GM23248 (cell line): ENCODE measurements around the gene SPON2. TPM values are rescaled to one million over a fixed set of nuclear protein-coding genes. Genes with fewer than 3 reads are reported as not detected.
"Not testable (repeated sequence)": the region's sequence is repeated elsewhere in the genome, so short reads cannot be mapped to it uniquely, and the experiment has no call there.

ENCODE experiments used
- DNase-seq: peaks from one replicate; pipeline ENCODE4 v3.0.0-alpha.2; 2015
- H2AFZ ChIP-seq: fragments of 200-600 bp; sonication (generic); 2 replicates; pipeline ENCODE4 v1.6.1; 2016; ENCODE audit warnings: antibody characterized with exemption
- H3F3A ChIP-seq: fragments of 200-600 bp; sonication (generic); 2 replicates; pipeline ENCODE4 v1.6.1; 2016; ENCODE audit warnings: mild to moderate bottlenecking, antibody characterized with exemption, mixed run types; ENCODE audit not compliant: insufficient read depth
- H3K27ac ChIP-seq: fragments of 200-600 bp; sonication (generic); 2 replicates; pipeline ENCODE4 v1.5.1; 2016; ENCODE audit warnings: mild to moderate bottlenecking
- H3K27me3 ChIP-seq: fragments of 200-600 bp; sonication (generic); replicated peaks from 2 replicates; pipeline ENCODE4 v1.6.1; 2016; ENCODE audit warnings: mild to moderate bottlenecking; ENCODE audit not compliant: insufficient read depth
- H3K36me3 ChIP-seq: fragments of 200-600 bp; sonication (generic); 2 replicates; pipeline ENCODE4 v1.6.1; 2016; ENCODE audit warnings: low read depth, mild to moderate bottlenecking
- H3K4me1 ChIP-seq: fragments of 200-600 bp; sonication (generic); 2 replicates; pipeline ENCODE4 v1.6.1; 2016; ENCODE audit warnings: mild to moderate bottlenecking; ENCODE audit not compliant: insufficient read depth
- H3K4me2 ChIP-seq: fragments of 200-600 bp; sonication (generic); one replicate; pipeline ENCODE4 v1.6.1; 2016; ENCODE audit warnings: mild to moderate bottlenecking; ENCODE audit not compliant: unreplicated experiment
- H3K4me3 ChIP-seq: fragments of 200-600 bp; sonication (generic); 2 replicates; pipeline ENCODE4 v1.5.1; 2016; ENCODE audit warnings: mild to moderate bottlenecking
- H3K79me2 ChIP-seq: fragments of 200-600 bp; sonication (generic); 2 replicates; pipeline ENCODE4 v1.6.1; 2016; ENCODE audit warnings: mild to moderate bottlenecking; ENCODE audit not compliant: insufficient read depth
- H3K9ac ChIP-seq: fragments of 200-600 bp; sonication (generic); 2 replicates; pipeline ENCODE4 v1.6.1; 2016; ENCODE audit warnings: mild to moderate bottlenecking
- H3K9me2 ChIP-seq: fragments of 200-600 bp; sonication (generic); 2 replicates; pipeline ENCODE4 v1.6.1; 2016; ENCODE audit warnings: mixed run types, mild to moderate bottlenecking, moderate library complexity; ENCODE audit not compliant: insufficient read depth
- H3K9me3 ChIP-seq: fragments of 200-600 bp; sonication (generic); one replicate; pipeline ENCODE4 v1.6.1; 2017; ENCODE audit warnings: low read depth
- H4K20me1 ChIP-seq: fragments of 200-600 bp; sonication (generic); 2 replicates; pipeline ENCODE4 v1.6.0; 2016; ENCODE audit not compliant: insufficient read depth
- EZH2 ChIP-seq: fragments of 200-600 bp; sonication (generic); IDR thresholded peaks from 2 replicates; pipeline ENCODE4 v1.6.1; 2018; ENCODE audit warnings: antibody characterized with exemption, mild to moderate bottlenecking; ENCODE audit not compliant: insufficient read depth, poor library complexity, severe bottlenecking
- EZH2phosphoT487 ChIP-seq: fragments of 200-600 bp; sonication (generic); IDR thresholded peaks from 2 replicates; pipeline ENCODE4 v1.6.1; 2018; ENCODE audit warnings: antibody characterized with exemption, moderate library complexity, mild to moderate bottlenecking, low read depth; ENCODE audit not compliant: insufficient read depth
- WGBS, 2 experiments: methylation state at CpG; one replicate each; pipeline ENCODE4 v1.1.6; 2015 to 2017; ENCODE audit warnings: low lambda C conversion rate in 2 of 2, low coverage in 1 of 2; ENCODE audit errors: missing lambda C conversion rate in 2 of 2; 5-methylcytosine and 5-hydroxymethylcytosine counted together
- in situ Hi-C: fragments of 300-500 bp; cut with MboI; formaldehyde crosslinking; loops from 2 replicates; pipeline ENCODE4 v1.15.0; 2020
- polyA plus RNA-seq: library from polyadenylated mRNA; unstranded; fragments of >200 nt; fragmentation: Nextera tagmentation; extraction: Ambion mirVana; gene quantifications from 2 replicates; pipeline ENCODE4 v1.2.1, GENCODE V29; 2016
- small RNA-seq: library from RNA; depleted of rRNA; stranded (forward); fragments of <200 nt; gene quantifications from one replicate; pipeline ENCODE3, GENCODE V24; 2014; ENCODE audit warnings: low read depth, low replicate concordance
- total RNA-seq: library from RNA; depleted of rRNA; stranded (reverse); fragments of >200 nt; shearing (Covaris generic); gene quantifications from 2 replicates; pipeline ENCODE4 v1.2.3, GENCODE V29; 2014; rRNA removed

The SPON2 gene
- total and polyA plus RNA-seq, 2 experiments from 2014 or later = 5.7 to 6.2 TPM

DNA sequence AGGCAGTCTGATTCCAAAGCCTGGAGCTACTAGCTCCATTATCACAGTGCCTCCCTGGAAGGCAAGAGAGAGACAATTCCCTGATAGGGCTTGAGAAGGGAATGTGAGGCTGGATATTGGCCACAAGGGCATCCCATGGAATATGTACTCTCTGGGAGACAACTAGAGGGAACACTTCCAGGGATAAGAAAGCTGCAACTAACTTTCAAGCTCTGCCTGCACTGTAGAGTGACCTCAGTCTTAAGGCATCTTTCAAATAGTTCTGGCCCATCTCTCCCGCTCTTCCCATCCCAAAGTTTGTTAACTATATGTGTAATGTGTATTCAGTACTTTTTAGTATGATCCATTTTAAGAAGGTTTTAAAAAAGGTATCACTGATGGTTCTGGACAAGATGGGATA lies 45.9 kb downstream of the SPON2 start:
- Histone ChIP-seq H2AFZ (no peak overlapping the region), H3K36me3 (no peaks in the 10 kb centered on the region), H3K4me3 (no peak overlapping the region), H3K4me2 (no peak overlapping the region), H3K79me2 (no peaks in the 10 kb centered on the region), H3K4me1 (0 out of 2 replicates have a peak, but pooled peaks cover 3% of the 10 kb centered on the region), H3K9me3 (no peaks in the 10 kb centered on the region), H3K27ac (no peak overlapping the region), H4K20me1 (no peaks in the 10 kb centered on the region), H3K9me2 (no peaks in the 10 kb centered on the region), H3F3A (no peaks in the 10 kb centered on the region), H3K27me3 (no peaks in the 10 kb centered on the region), H3K9ac (no peak overlapping the region)
- TF ChIP-seq EZH2 = no peak
- TF ChIP-seq EZH2phosphoT487 = no peak
- peak; percentile 49 for DNase-seq
- 16 to 35% methylated on average over 1 of the region's 1 CpG for WGBS, 2 experiments
- in situ Hi-C loops = no loop called here

GRCh38 chr4:1125466-1125865 lies 46.9 kb downstream of the SPON2 start:
- 77 to 82% methylated on average over 4 of the region's 4 CpGs for WGBS, 2 experiments
- H3K36me3 ChIP-seq, H3K27me3 ChIP-seq, H3K9ac ChIP-seq, H3K27ac ChIP-seq, H3K9me2 ChIP-seq, H3K4me1 ChIP-seq, H3K4me3 ChIP-seq, in situ Hi-C loops, H4K20me1 ChIP-seq, H2AFZ ChIP-seq, H3K4me2 ChIP-seq, H3F3A ChIP-seq, DNase-seq, H3K9me3 ChIP-seq, H3K79me2 ChIP-seq: not testable (repeated sequence)

DNA sequence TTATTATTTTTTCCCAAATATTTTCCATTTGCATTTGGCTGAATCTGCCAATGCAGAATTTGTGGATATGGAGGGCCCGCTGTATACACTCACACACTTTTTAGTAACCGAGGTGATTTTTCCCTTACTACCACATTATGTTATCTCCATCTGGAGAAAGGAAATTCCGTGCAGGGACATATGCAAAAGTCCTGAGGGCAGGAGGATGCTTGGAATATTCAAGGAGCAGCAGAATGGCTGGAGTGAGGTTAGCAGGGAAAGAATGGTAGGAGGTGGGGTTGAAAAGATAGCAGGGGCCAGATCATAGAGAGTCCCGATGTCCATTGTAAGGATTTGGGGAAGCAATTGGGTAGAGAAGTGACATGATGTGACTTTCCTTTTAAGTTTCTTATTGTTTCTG lies 47.6 kb downstream of the SPON2 start:
- TF ChIP-seq EZH2phosphoT487 (no peak), EZH2 (no peak)
- Histone ChIP-seq H4K20me1 (no peaks in the 10 kb centered on the region), H3K9ac (no peak overlapping the region), H3K79me2 (no peaks in the 10 kb centered on the region), H3K4me3 (no peak overlapping the region), H3K27ac (no peak overlapping the region), H3K9me3 (no peaks in the 10 kb centered on the region), H3K36me3 (no peaks in the 10 kb centered on the region; the same call in 1 of the 2 replicates), H2AFZ (no peak overlapping the region), H3F3A (no peaks in the 10 kb centered on the region), H3K4me2 (no peak overlapping the region), H3K9me2 (no peaks in the 10 kb centered on the region), H3K27me3 (no peaks in the 10 kb centered on the region), H3K4me1 (0 out of 2 replicates have a peak, but pooled peaks cover 3% of the 10 kb centered on the region)
- in situ Hi-C loops = no loop called here
- DNase-seq = no peak
- 54 to 58% methylated on average over 4 of the region's 4 CpGs for WGBS, 2 experiments

DNA sequence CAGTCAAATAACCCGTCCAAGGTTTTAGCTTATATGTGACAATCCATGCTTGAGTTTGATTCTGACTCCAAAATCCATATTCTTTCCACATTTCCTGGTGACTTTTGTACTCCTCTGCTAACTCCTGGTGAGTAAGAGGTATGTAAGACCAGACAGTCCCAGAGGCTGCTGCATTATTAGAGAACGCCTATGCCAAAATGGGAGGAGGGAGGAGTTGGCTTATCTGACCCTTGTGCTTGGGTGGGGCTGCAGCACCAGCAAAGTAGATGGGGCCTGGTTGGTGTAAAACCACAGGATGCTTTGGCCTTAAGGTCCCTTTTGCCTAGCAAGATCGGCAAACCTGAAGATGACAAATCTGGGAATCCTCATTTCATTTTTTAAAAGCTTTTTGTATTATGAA lies 49.9 kb downstream of the SPON2 start:
- Histone ChIP-seq H3K79me2 (no peaks in the 10 kb centered on the region), H3K27me3 (0 out of 2 replicates have a peak, but pooled peaks cover 2% of the 10 kb centered on the region), H3K4me1 (0 out of 2 replicates have a peak, but pooled peaks cover 3% of the 10 kb centered on the region), H3K9me2 (no peaks in the 10 kb centered on the region), H3K27ac (no peak overlapping the region), H3K4me3 (no peak overlapping the region), H4K20me1 (no peaks in the 10 kb centered on the region), H3K4me2 (no peak overlapping the region), H3K9ac (no peak overlapping the region), H3K9me3 (no peaks in the 10 kb centered on the region), H3K36me3 (no peaks in the 10 kb centered on the region; the same call in 1 of the 2 replicates), H2AFZ (no peak overlapping the region), H3F3A (no peaks in the 10 kb centered on the region)
- peak; percentile 43 for DNase-seq
- WGBS, 2 experiments = 36 to 49% methylated on average over 3 of the region's 3 CpGs
- in situ Hi-C loops = no loop called here
- no peak for TF ChIP-seq EZH2phosphoT487
- TF ChIP-seq EZH2 = no peak

Small RNA genes within 50 kb of the gene (small RNA-seq; reads per million reads assigned to genes)
- not detected for gene RF00554

Other genes starting within 250 kb of the SPON2 start
- 86.7 and 88.8 TPM in 2 replicates for gene GAK, start 240.3 kb downstream of the SPON2 start, total RNA-seq
- 38.0 and 41.1 TPM in 2 replicates for gene GAK, start 240.3 kb downstream of the SPON2 start, polyA plus RNA-seq
- 36.5 and 38.3 TPM in 2 replicates for gene TMEM175, start 240.1 kb downstream of the SPON2 start, total RNA-seq
- 29.8 and 31.2 TPM in 2 replicates for gene TMEM175, start 240.1 kb downstream of the SPON2 start, polyA plus RNA-seq
- 16.8 and 18.2 TPM in 2 replicates for gene DGKQ, start 199.0 kb downstream of the SPON2 start, total RNA-seq
- gene DGKQ, start 199.0 kb downstream of the SPON2 start, polyA plus RNA-seq = 1.4 and 1.9 TPM in 2 replicates
- 26.3 and 30.7 TPM in 2 replicates for gene IDUA, start 185.5 kb downstream of the SPON2 start, total RNA-seq
- 26.4 and 28.8 TPM in 2 replicates for gene IDUA, start 185.5 kb downstream of the SPON2 start, polyA plus RNA-seq
- 0.13 and 0.22 TPM in 2 replicates for gene SLC26A1, start 179.2 kb downstream of the SPON2 start, total RNA-seq
- 1.6 and 1.8 TPM in 2 replicates for gene SLC26A1, start 179.2 kb downstream of the SPON2 start, polyA plus RNA-seq
- 58.7 and 64.9 TPM in 2 replicates for gene FGFRL1, start 161.0 kb downstream of the SPON2 start, total RNA-seq
- gene FGFRL1, start 161.0 kb downstream of the SPON2 start, polyA plus RNA-seq = 10.8 and 11.1 TPM in 2 replicates
- gene RNF212, start 59.0 kb downstream of the SPON2 start, total RNA-seq = 0.51 and 2.5 TPM in 2 replicates
- 4.9 and 6.0 TPM in 2 replicates for gene RNF212, start 59.0 kb downstream of the SPON2 start, polyA plus RNA-seq
- gene CTBP1, start 76.5 kb upstream of the SPON2 start, total RNA-seq = 160 and 270 TPM in 2 replicates
- 40.1 and 44.6 TPM in 2 replicates for gene CTBP1, start 76.5 kb upstream of the SPON2 start, polyA plus RNA-seq
- 53.4 and 85.0 TPM in 2 replicates for gene MAEA, start 117.3 kb upstream of the SPON2 start, total RNA-seq
- gene MAEA, start 117.3 kb upstream of the SPON2 start, polyA plus RNA-seq = 57.3 and 61.6 TPM in 2 replicates
- 3.0 and 4.1 TPM in 2 replicates for gene UVSSA, start 174.6 kb upstream of the SPON2 start, total RNA-seq
- gene UVSSA, start 174.6 kb upstream of the SPON2 start, polyA plus RNA-seq = 2.2 and 2.9 TPM in 2 replicates
- not detected in 2 replicates for gene NKX1-1, start 233.9 kb upstream of the SPON2 start, total RNA-seq
- gene NKX1-1, start 233.9 kb upstream of the SPON2 start, polyA plus RNA-seq = not detected in 2 replicates